Hepatocyte (in vitro differentiated cells): Measurements from ENCODE around the gene ARL13B. TPM values are rescaled to one million over a fixed set of nuclear protein-coding genes. Genes with fewer than 3 reads are reported as not detected.
"Not testable (repeated sequence)": the region's sequence is repeated elsewhere in the genome, so short reads cannot be mapped to it uniquely, and the experiment has no call there.

Source experiments
- DNase-seq: peaks from one replicate; pipeline ENCODE4 v3.0.0-alpha.2; 2016; ENCODE audit warnings: low spot score
- H2AFZ ChIP-seq: fragments of 200-600 bp; sonication (generic); 2 replicates; pipeline ENCODE4 v1.6.0; 2016; ENCODE audit warnings: antibody characterized with exemption, mild to moderate bottlenecking
- H3K27ac ChIP-seq: fragments of 200-600 bp; sonication (generic); 2 replicates; pipeline ENCODE4 v1.5.1; 2016; ENCODE audit warnings: mild to moderate bottlenecking
- H3K27me3 ChIP-seq: fragments of 200-600 bp; sonication (generic); 2 replicates; pipeline ENCODE4 v1.6.1; 2016
- H3K36me3 ChIP-seq: fragments of 200-600 bp; sonication (generic); replicated peaks from 2 replicates; pipeline ENCODE4 v1.5.1; 2016; ENCODE audit warnings: low read depth; ENCODE audit not compliant: insufficient read depth
- H3K4me1 ChIP-seq: fragments of 200-600 bp; sonication (generic); 2 replicates; pipeline ENCODE4 v1.5.1; 2016; ENCODE audit warnings: mild to moderate bottlenecking, moderate library complexity; ENCODE audit not compliant: insufficient read depth
- H3K4me2 ChIP-seq: fragments of 200-600 bp; sonication (generic); 2 replicates; pipeline ENCODE4 v1.6.0; 2016
- H3K4me3 ChIP-seq: fragments of 200-600 bp; sonication (generic); 2 replicates; pipeline ENCODE4 v1.5.1; 2016; ENCODE audit warnings: mild to moderate bottlenecking
- H3K79me2 ChIP-seq: fragments of 200-600 bp; sonication (generic); 2 replicates; pipeline ENCODE4 v1.6.0; 2017; ENCODE audit warnings: mild to moderate bottlenecking
- H3K9me2 ChIP-seq: fragments of 200-600 bp; sonication (generic); replicated peaks from 2 replicates; pipeline ENCODE4 v1.6.0; 2017; ENCODE audit warnings: mild to moderate bottlenecking; ENCODE audit not compliant: insufficient read depth
- H3K9me3 ChIP-seq: fragments of 200-600 bp; sonication (generic); 2 replicates; pipeline ENCODE4 v1.5.1; 2016; ENCODE audit warnings: low read depth, mild to moderate bottlenecking
- H4K20me1 ChIP-seq: fragments of 200-600 bp; sonication (generic); 2 replicates; pipeline ENCODE4 v1.6.0; 2016; ENCODE audit warnings: mild to moderate bottlenecking; ENCODE audit not compliant: insufficient read depth, poor library complexity, severe bottlenecking
- CTCF ChIP-seq: fragments of 200-600 bp; sonication (generic); IDR thresholded peaks from 2 replicates; pipeline ENCODE4 v1.5.1; 2016; ENCODE audit warnings: antibody characterized with exemption, mild to moderate bottlenecking; ENCODE audit not compliant: poor library complexity
- EZH2 ChIP-seq: fragments of 200-600 bp; sonication (generic); IDR thresholded peaks from 2 replicates; pipeline ENCODE4 v1.6.1; 2016; ENCODE audit warnings: antibody characterized with exemption, mild to moderate bottlenecking, borderline replicate concordance
- EZH2phosphoT487 ChIP-seq: fragments of 200-600 bp; sonication (generic); IDR thresholded peaks from one replicate; pipeline ENCODE4 v1.6.1; 2018; ENCODE audit warnings: antibody characterized with exemption, mild to moderate bottlenecking, low read depth, moderate library complexity; ENCODE audit not compliant: unreplicated experiment, severe bottlenecking
- WGBS: methylation state at CpG from one replicate; pipeline ENCODE4 v1.1.6; 2016; ENCODE audit warnings: low lambda C conversion rate; ENCODE audit errors: missing lambda C conversion rate; 5-methylcytosine and 5-hydroxymethylcytosine counted together
- polyA plus RNA-seq: library from polyadenylated mRNA; unstranded; fragments of >200 nt; fragmentation: Nextera tagmentation; extraction: Ambion mirVana; gene quantifications from 2 replicates; pipeline ENCODE4 v1.2.1, GENCODE V29; 2016
- total RNA-seq: library from RNA; depleted of rRNA; stranded (reverse); fragments of >200 nt; gene quantifications from 2 replicates; pipeline ENCODE4 v1.2.3, GENCODE V29; 2014

Gene ARL13B
- total and polyA plus RNA-seq, 2 experiments from 2014 or later, result 6.2 to 10.4 TPM

GRCh38 chr3:93962798-93963197 is 17.2 kb upstream of the ARL13B start:
- TF ChIP-seq EZH2phosphoT487 (no peak), CTCF (no peak), EZH2 (no peak)
- 79% methylated on average over 3 of the region's 3 CpGs for WGBS
- peaks cover 5% of the 10 kb centered on the region for H3K79me2 ChIP-seq
- H3K9me2 ChIP-seq, result no peaks in the 10 kb centered on the region
- no peaks in the 10 kb centered on the region for H3K27me3 ChIP-seq
- no peaks in the 10 kb centered on the region for H4K20me1 ChIP-seq
- H2AFZ ChIP-seq, result no peak overlapping the region
- DNase-seq, result no peak
- no peaks in the 10 kb centered on the region for H3K36me3 ChIP-seq
- no peak overlapping the region for H3K27ac ChIP-seq
- no peak overlapping the region for H3K4me3 ChIP-seq
- H3K9me3 ChIP-seq, result no peaks in the 10 kb centered on the region
- no peak overlapping the region for H3K4me2 ChIP-seq
- no peaks in the 10 kb centered on the region for H3K4me1 ChIP-seq

- H3K4me1 ChIP-seq, H2AFZ ChIP-seq, H3K4me2 ChIP-seq, DNase-seq, H4K20me1 ChIP-seq, H3K4me3 ChIP-seq, H3K27me3 ChIP-seq, H3K9me3 ChIP-seq, H3K9me2 ChIP-seq, H3K27ac ChIP-seq, H3K36me3 ChIP-seq: not testable (repeated sequence)
- peaks cover 13% of the 10 kb centered on the region for H3K79me2 ChIP-seq
- WGBS, result 95% methylated on average over 19 of the region's 19 CpGs
These were observed 14.8 kb upstream of the ARL13B start for GRCh38 chr3:93965106-93965505.

- H3K4me2 ChIP-seq, result no peak overlapping the region
- WGBS, result 83% methylated on average over 3 of the region's 3 CpGs
- no peaks in the 10 kb centered on the region for H4K20me1 ChIP-seq
- no peak overlapping the region for H2AFZ ChIP-seq
- no peak for DNase-seq
- TF ChIP-seq EZH2 (no peak), CTCF (no peak), EZH2phosphoT487 (no peak)
- no peaks in the 10 kb centered on the region for H3K9me3 ChIP-seq
- no peak overlapping the region for H3K27ac ChIP-seq
- peaks cover 10% of the 10 kb centered on the region for H3K4me1 ChIP-seq
- no peaks in the 10 kb centered on the region for H3K27me3 ChIP-seq
- H3K9me2 ChIP-seq, result no peaks in the 10 kb centered on the region
- H3K79me2 ChIP-seq, result peaks cover 36% of the 10 kb centered on the region
- no peak overlapping the region for H3K4me3 ChIP-seq
- H3K36me3 ChIP-seq, result no peaks in the 10 kb centered on the region
These were observed 10.5 kb upstream of the ARL13B start for GRCh38 chr3:93969443-93969842.

- peaks cover 10% of the 10 kb centered on the region for H3K4me1 ChIP-seq
- TF ChIP-seq EZH2phosphoT487, result no peak
- no peak for TF ChIP-seq EZH2
- TF ChIP-seq CTCF, result no peak
- no peak overlapping the region for H3K27ac ChIP-seq
- no peak overlapping the region for H3K4me2 ChIP-seq
- DNase-seq, result no peak
- H3K27me3 ChIP-seq, result no peaks in the 10 kb centered on the region
- H3K9me2 ChIP-seq, result no peaks in the 10 kb centered on the region
- no peak overlapping the region for H3K4me3 ChIP-seq
- H2AFZ ChIP-seq, result no peak overlapping the region
- H4K20me1 ChIP-seq, result no peaks in the 10 kb centered on the region
- 100% methylated on average over 1 of the region's 1 CpG for WGBS
- H3K36me3 ChIP-seq, result no peaks in the 10 kb centered on the region
- H3K9me3 ChIP-seq, result no peaks in the 10 kb centered on the region
- peaks cover 36% of the 10 kb centered on the region for H3K79me2 ChIP-seq
These were observed 10.0 kb upstream of the ARL13B start for GRCh38 chr3:93969997-93970396.
